AG04449 (cell line): Measurements from ENCODE around the gene ABCB11.

Experiments
- CTCF ChIA-PET: fragments of 350-600 bp; formaldehyde crosslinking; extraction: SDS; loops from one replicate; lab custom pipeline; 2021; ENCODE audit warnings: antibody characterized with exemption; lab: Yijun Ruan, JAX
- POLR2A ChIA-PET: fragments of 400-600, 350-600 bp; formaldehyde crosslinking; extraction: SDS; loops from one replicate; lab custom pipeline; 2020; ENCODE audit warnings: antibody characterized with exemption, inconsistent platforms; lab: Yijun Ruan, JAX
- DNase-seq: peaks from one replicate; pipeline ENCODE4 v3.0.0-alpha.2; 2010; ENCODE audit warnings: low read depth, low spot score
- H3K4me3 ChIP-seq: 2 replicates; pipeline ENCODE4 v1.5.1; 2011; ENCODE audit warnings: low read depth, mild to moderate bottlenecking, control low read depth, low read length
- CTCF ChIP-seq: IDR thresholded peaks from one replicate; pipeline ENCODE4 v1.5.1; 2011; ENCODE audit warnings: mild to moderate bottlenecking, moderate library complexity, low read length, control low read depth, inconsistent platforms; ENCODE audit not compliant: insufficient read depth; ENCODE audit errors: missing control alignments

ABCB11 gene

GRCh38 chr2:169011698-169012097 is 19.4 kb downstream of the ABCB11 start:
- POLR2A ChIA-PET: no interaction called here
- DNase-seq: no peak
- no peak overlapping the region for H3K4me3 ChIP-seq
- no peak for TF ChIP-seq CTCF
- CTCF ChIA-PET: no interaction called here

DNA sequence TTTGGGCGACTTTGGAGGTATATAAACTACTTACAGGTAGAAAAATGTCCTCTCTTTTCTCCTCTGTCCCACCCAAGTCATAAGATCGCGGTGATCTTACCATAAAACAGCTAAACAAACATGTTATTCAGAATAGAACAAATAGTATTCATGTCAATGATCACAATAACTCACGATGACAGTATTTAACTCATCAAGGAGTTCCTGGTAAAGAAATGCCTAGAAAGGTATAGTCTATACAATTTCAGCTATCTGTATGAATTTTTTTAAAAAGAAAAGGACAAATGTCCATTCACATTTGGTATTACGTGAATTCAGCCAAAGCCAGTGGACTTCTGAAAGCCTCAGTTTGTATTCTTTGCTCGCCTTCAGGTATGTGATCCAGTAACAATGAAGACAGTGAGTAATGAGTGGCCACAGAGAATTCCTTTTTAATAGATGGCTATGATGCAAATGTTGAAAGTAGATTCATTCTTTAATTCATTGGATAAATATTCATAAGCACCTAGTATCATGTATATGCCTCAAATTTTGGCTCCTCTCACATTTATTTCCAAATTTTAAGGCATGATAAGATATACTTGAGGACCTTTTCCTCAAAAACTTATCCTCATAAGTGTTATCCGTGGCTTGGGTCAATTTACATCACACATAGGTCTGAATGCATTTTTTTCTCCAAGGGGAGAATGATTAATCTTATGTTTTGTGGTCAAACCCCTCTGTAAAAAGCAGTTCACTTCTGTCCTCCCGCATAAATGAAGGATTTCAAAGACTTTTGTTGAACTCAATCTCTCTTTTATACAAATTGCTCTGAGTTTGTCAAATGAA is 20.3 kb downstream of the ABCB11 start:
- H3K4me3 ChIP-seq: no peak overlapping the region
- ChIA-PET POLR2A (no interaction called here), CTCF (no interaction called here)
- DNase-seq: no peak
- TF ChIP-seq CTCF: no peak

GRCh38 chr2:169009865-169010579 is 21.1 kb downstream of the ABCB11 start:
- CTCF ChIA-PET: no interaction called here
- no peak for TF ChIP-seq CTCF
- no peak overlapping the region for H3K4me3 ChIP-seq
- DNase-seq: no peak
- POLR2A ChIA-PET: interaction anchor here (0.6 kb wide), 1 partner anchor 84 kb away, joined by 3 read pairs; no protein-coding TSS in a partner anchor

DNA sequence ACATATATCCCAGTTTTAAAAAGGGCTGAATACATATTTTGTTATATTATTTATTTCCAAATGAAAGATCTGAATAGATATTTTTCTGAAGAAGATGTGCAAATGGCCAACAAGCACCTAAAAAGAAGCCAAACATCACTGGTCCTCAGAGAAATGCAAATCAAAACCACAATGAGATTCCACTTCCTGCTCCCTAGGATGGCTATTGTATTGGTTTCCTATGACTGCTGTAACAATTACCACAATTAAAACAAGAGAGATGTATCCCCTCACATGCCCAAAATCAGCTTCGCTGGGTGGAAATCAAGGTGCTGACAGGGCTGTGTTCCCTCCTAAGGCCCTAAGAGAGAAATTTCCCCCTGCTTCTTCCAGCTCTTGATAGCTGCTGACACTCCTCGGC is 23.2 kb downstream of the ABCB11 start:
- POLR2A ChIA-PET: no interaction called here
- CTCF ChIA-PET: no interaction called here

GRCh38 chr2:169007356-169007755 is 23.8 kb downstream of the ABCB11 start:
- H3K4me3 ChIP-seq: no peak overlapping the region
- no peak for TF ChIP-seq CTCF
- DNase-seq: no peak
- CTCF ChIA-PET: no interaction called here
- POLR2A ChIA-PET: no interaction called here

More for the DNA sequence above, 23.2 kb downstream of the ABCB11 start:
- TF ChIP-seq CTCF: no peak
- no peak for DNase-seq
- no peak overlapping the region for H3K4me3 ChIP-seq

- DNase-seq: no peak
- CTCF ChIA-PET: no interaction called here
- no peak for TF ChIP-seq CTCF
- POLR2A ChIA-PET: no interaction called here
- H3K4me3 ChIP-seq: no peak overlapping the region
Observed at GRCh38 chr2:169006665-169007064, 24.5 kb downstream of the ABCB11 start.
